K562 (cell line): ENCODE measurements around the gene COG4. TPM values are rescaled to one million over a fixed set of nuclear protein-coding genes. Genes with fewer than 3 reads are reported as not detected.

Experiments used
- CSDE1 ChIP-seq, 2 experiments: fragments of 450-650 bp; IDR thresholded peaks; 2 replicates each; pipeline ENCODE4 v1.6.1; 2016; ENCODE audit warnings: mild to moderate bottlenecking in 1 of 2
- DIDO1 ChIP-seq: fragments of 450-650 bp; IDR thresholded peaks from 2 replicates; pipeline ENCODE4 v1.6.1; 2016; ENCODE audit warnings: low read depth, missing biosample characterization, missing genetic modification characterization
- HOXB6 ChIP-seq: fragments of 250-450 bp; sonication (Bioruptor Pico); IDR thresholded peaks from 2 replicates; pipeline ENCODE4 v1.5.1; 2022; ENCODE audit warnings: mild to moderate bottlenecking, borderline replicate concordance
- JUND ChIP-seq, 2 experiments: IDR thresholded peaks; 2 replicates in 1 of 2; 3 replicates in 1 of 2; pipeline ENCODE4 v1.6.1; 2011; ENCODE audit warnings: borderline replicate concordance in 2 of 2, low read depth in 2 of 2, low read length in 2 of 2, improper control_type of control experiment in 1 of 2, missing biosample characterization in 1 of 2, missing genetic modification characterization in 1 of 2, missing genetic modification reagents in 1 of 2
- LEF1 ChIP-seq: fragments of 450-650 bp; IDR thresholded peaks from 2 replicates; pipeline ENCODE4 v1.6.1; 2016; ENCODE audit warnings: mild to moderate bottlenecking
- RBM34 ChIP-seq: fragments of 200-400 bp; formaldehyde crosslinking; IDR thresholded peaks from 2 replicates; pipeline ENCODE4 v1.6.1; 2018; ENCODE audit warnings: low read length, borderline replicate concordance; ENCODE audit not compliant: insufficient read depth
- SMAD1 ChIP-seq: fragments of 150-350 bp; IDR thresholded peaks from 2 replicates; pipeline ENCODE4 v1.6.1; 2014; ENCODE audit warnings: low read length, low read depth; ENCODE audit not compliant: partially characterized antibody
- SMAD2 ChIP-seq: fragments of 150-350 bp; IDR thresholded peaks from 2 replicates; pipeline ENCODE4 v1.6.1; 2014; ENCODE audit warnings: low read depth, mild to moderate bottlenecking, low read length
- SPI1 ChIP-seq: IDR thresholded peaks from 2 replicates; pipeline ENCODE4 v1.6.1; 2011; ENCODE audit warnings: low read depth, low read length, control low read depth, borderline replicate concordance
- ZZZ3 ChIP-seq: fragments of 450-650 bp; IDR thresholded peaks from 2 replicates; pipeline ENCODE4 v1.6.1; 2016; ENCODE audit warnings: antibody characterized with exemption, mild to moderate bottlenecking, moderate library complexity
- polyA plus RNA-seq, 8 experiments: library from polyadenylated mRNA; depleted of rRNA in 4 of 8; stranded (reverse) in 5 of 8; unstranded in 3 of 8; fragments of >200 nt; fragmentation: Nextera tagmentation in 2 of 8; fragmentation: Illumina TruSeq in 1 of 8; extraction: Ambion mirVana in 2 of 8; extraction: Trizol in 1 of 8; gene quantifications; 2 replicates each; pipeline versions ENCODE4 v1.2.1 to v1.2.3, GENCODE V29; 2011 to 2014; ENCODE audit warnings: inconsistent platforms in 1 of 8, missing spikeins in 1 of 8
- total RNA-seq, 7 experiments: library from RNA; depleted of rRNA in 6 of 7; stranded (reverse); fragments of >200 nt in 6 of 7; fragmentation: Illumina TruSeq in 2 of 7; extraction: Trizol in 2 of 7; gene quantifications; 2 replicates each; pipeline versions ENCODE4 v1.2.1 to v1.2.3, GENCODE V29; 2011 to 2021; ENCODE audit warnings: low replicate concordance in 1 of 7
- TF ChIP-seq, protein P1 (sequence below): fragments of 250-450 bp; sonication (Bioruptor Pico); IDR thresholded peaks from 2 replicates; pipeline ENCODE4 v1.4.0; 2020
- TF ChIP-seq, protein P2 (sequence below): fragments of 250-450 bp; sonication (Bioruptor Pico); IDR thresholded peaks from 2 replicates; pipeline ENCODE4 v1.8.0; 2022; ENCODE audit warnings: moderate library complexity, mild to moderate bottlenecking, inconsistent platforms
- TF ChIP-seq, protein P3 (sequence below): fragments of 450-650 bp; conservative IDR thresholded peaks from 2 replicates; pipeline ENCODE4 v1.6.1; 2016; ENCODE audit warnings: missing genetic modification characterization, low read depth, mild to moderate bottlenecking, control low read depth, missing compliant biosample characterization
- TF ChIP-seq, protein P4 (sequence below): fragments of 450-650 bp; IDR thresholded peaks from 2 replicates; pipeline ENCODE4 v1.6.1; 2017; ENCODE audit warnings: antibody characterized with exemption, mild to moderate bottlenecking

The COG4 gene
- total and polyA plus RNA-seq, 9 of the 15 experiments (the other 6 are each of a cell fraction or from before 2014, with no cell fraction given), result 13.7 to 73.9 (median 44.2) TPM

- TF ChIP-seq, protein P1, sequence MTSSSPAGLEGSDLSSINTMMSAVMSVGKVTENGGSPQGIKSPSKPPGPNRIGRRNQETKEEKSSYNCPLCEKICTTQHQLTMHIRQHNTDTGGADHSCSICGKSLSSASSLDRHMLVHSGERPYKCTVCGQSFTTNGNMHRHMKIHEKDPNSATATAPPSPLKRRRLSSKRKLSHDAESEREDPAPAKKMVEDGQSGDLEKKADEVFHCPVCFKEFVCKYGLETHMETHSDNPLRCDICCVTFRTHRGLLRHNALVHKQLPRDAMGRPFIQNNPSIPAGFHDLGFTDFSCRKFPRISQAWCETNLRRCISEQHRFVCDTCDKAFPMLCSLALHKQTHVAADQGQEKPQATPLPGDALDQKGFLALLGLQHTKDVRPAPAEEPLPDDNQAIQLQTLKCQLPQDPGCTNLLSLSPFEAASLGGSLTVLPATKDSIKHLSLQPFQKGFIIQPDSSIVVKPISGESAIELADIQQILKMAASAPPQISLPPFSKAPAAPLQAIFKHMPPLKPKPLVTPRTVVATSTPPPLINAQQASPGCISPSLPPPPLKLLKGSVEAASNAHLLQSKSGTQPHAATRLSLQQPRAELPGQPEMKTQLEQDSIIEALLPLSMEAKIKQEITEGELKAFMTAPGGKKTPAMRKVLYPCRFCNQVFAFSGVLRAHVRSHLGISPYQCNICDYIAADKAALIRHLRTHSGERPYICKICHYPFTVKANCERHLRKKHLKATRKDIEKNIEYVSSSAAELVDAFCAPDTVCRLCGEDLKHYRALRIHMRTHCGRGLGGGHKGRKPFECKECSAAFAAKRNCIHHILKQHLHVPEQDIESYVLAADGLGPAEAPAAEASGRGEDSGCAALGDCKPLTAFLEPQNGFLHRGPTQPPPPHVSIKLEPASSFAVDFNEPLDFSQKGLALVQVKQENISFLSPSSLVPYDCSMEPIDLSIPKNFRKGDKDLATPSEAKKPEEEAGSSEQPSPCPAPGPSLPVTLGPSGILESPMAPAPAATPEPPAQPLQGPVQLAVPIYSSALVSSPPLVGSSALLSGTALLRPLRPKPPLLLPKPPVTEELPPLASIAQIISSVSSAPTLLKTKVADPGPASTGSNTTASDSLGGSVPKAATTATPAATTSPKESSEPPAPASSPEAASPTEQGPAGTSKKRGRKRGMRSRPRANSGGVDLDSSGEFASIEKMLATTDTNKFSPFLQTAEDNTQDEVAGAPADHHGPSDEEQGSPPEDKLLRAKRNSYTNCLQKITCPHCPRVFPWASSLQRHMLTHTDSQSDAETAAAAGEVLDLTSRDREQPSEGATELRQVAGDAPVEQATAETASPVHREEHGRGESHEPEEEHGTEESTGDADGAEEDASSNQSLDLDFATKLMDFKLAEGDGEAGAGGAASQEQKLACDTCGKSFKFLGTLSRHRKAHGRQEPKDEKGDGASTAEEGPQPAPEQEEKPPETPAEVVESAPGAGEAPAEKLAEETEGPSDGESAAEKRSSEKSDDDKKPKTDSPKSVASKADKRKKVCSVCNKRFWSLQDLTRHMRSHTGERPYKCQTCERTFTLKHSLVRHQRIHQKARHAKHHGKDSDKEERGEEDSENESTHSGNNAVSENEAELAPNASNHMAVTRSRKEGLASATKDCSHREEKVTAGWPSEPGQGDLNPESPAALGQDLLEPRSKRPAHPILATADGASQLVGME (CRISPR knock-in tag), result no peak
- TF ChIP-seq SMAD1 (peak; percentile 92), HOXB6 (CRISPR knock-in tag) (no peak), SPI1 (no peak), LEF1 (no peak), DIDO1 (tag) (no peak), ZZZ3 (peak; percentile 98), RBM34 (no peak), JUND (IDR thresholded peaks at IDR 0.05; ENCODE audit: borderline replicate concordance, low read depth, low read length) (no peak), JUND (tag; IDR thresholded peaks at IDR 0.05; ENCODE audit: borderline replicate concordance, low read depth, low read length) (no peak), CSDE1 (IDR thresholded peaks at IDR 0.05) (no peak), SMAD2 (no peak)
- TF ChIP-seq, protein P2, sequence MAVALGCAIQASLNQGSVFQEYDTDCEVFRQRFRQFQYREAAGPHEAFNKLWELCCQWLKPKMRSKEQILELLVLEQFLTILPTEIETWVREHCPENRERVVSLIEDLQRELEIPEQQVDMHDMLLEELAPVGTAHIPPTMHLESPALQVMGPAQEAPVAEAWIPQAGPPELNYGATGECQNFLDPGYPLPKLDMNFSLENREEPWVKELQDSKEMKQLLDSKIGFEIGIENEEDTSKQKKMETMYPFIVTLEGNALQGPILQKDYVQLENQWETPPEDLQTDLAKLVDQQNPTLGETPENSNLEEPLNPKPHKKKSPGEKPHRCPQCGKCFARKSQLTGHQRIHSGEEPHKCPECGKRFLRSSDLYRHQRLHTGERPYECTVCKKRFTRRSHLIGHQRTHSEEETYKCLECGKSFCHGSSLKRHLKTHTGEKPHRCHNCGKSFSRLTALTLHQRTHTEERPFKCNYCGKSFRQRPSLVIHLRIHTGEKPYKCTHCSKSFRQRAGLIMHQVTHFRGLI (CRISPR knock-in tag), result no peak
- TF ChIP-seq, protein P3, sequence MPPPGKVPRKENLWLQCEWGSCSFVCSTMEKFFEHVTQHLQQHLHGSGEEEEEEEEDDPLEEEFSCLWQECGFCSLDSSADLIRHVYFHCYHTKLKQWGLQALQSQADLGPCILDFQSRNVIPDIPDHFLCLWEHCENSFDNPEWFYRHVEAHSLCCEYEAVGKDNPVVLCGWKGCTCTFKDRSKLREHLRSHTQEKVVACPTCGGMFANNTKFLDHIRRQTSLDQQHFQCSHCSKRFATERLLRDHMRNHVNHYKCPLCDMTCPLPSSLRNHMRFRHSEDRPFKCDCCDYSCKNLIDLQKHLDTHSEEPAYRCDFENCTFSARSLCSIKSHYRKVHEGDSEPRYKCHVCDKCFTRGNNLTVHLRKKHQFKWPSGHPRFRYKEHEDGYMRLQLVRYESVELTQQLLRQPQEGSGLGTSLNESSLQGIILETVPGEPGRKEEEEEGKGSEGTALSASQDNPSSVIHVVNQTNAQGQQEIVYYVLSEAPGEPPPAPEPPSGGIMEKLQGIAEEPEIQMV (tag), result peak; percentile 32; the same call in 1 of the 2 replicates
- TF ChIP-seq, protein P4, sequence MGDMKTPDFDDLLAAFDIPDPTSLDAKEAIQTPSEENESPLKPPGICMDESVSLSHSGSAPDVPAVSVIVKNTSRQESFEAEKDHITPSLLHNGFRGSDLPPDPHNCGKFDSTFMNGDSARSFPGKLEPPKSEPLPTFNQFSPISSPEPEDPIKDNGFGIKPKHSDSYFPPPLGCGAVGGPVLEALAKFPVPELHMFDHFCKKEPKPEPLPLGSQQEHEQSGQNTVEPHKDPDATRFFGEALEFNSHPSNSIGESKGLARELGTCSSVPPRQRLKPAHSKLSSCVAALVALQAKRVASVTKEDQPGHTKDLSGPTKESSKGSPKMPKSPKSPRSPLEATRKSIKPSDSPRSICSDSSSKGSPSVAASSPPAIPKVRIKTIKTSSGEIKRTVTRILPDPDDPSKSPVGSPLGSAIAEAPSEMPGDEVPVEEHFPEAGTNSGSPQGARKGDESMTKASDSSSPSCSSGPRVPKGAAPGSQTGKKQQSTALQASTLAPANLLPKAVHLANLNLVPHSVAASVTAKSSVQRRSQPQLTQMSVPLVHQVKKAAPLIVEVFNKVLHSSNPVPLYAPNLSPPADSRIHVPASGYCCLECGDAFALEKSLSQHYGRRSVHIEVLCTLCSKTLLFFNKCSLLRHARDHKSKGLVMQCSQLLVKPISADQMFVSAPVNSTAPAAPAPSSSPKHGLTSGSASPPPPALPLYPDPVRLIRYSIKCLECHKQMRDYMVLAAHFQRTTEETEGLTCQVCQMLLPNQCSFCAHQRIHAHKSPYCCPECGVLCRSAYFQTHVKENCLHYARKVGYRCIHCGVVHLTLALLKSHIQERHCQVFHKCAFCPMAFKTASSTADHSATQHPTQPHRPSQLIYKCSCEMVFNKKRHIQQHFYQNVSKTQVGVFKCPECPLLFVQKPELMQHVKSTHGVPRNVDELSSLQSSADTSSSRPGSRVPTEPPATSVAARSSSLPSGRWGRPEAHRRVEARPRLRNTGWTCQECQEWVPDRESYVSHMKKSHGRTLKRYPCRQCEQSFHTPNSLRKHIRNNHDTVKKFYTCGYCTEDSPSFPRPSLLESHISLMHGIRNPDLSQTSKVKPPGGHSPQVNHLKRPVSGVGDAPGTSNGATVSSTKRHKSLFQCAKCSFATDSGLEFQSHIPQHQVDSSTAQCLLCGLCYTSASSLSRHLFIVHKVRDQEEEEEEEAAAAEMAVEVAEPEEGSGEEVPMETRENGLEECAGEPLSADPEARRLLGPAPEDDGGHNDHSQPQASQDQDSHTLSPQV, result no peak
Measured at GRCh38 chr16:70523743-70524398, 517 bp upstream of the COG4 start, which contains the start of gene SF3B3 (continued).
